Smooth muscle cell of the brain vasculature (primary cell): ENCODE measurements around the gene FBRSL1.

Source experiments
- DNase-seq: peaks from one replicate; pipeline ENCODE4 v3.0.0-alpha.2; 2012; ENCODE audit warnings: low read depth, low spot score

Gene FBRSL1

GRCh38 chr12:132557291-132558015 lies 67.5 kb downstream of the FBRSL1 start:
- no peak for DNase-seq

GRCh38 chr12:132558042-132558856 lies 68.3 kb downstream of the FBRSL1 start:
- no peak for DNase-seq

- no peak for DNase-seq
Observed at GRCh38 chr12:132558861-132559623, 69.1 kb downstream of the FBRSL1 start.

GRCh38 chr12:132559652-132560363 lies 69.9 kb downstream of the FBRSL1 start:
- no peak for DNase-seq

GRCh38 chr12:132560364-132560613 lies 70.3 kb downstream of the FBRSL1 start:
- DNase-seq = no peak

GRCh38 chr12:132560614-132561426 lies 70.9 kb downstream of the FBRSL1 start:
- no peak for DNase-seq
